GM19099 (cell line): ENCODE data around the gene CCAR1.

Experiments used
- POLR2A ChIP-seq: IDR thresholded peaks from 3 replicates; pipeline ENCODE4 v1.6.1; 2011; ENCODE audit warnings: low read depth; ENCODE audit not compliant: insufficient read length; ENCODE audit errors: extremely low read depth

The CCAR1 gene

GRCh38 chr10:68826764-68827591 is 105.9 kb downstream of the CCAR1 start, which contains the start of gene STOX1:
STOX1 (plus strand) TSS chr10:68827531; CDS start chr10:68827624, 93 bp downstream.
- no peak for TF ChIP-seq POLR2A

GRCh38 chr10:68828833-68829232 is 107.8 kb downstream of the CCAR1 start:
- TF ChIP-seq POLR2A: no peak

- TF ChIP-seq POLR2A: no peak
Measured at GRCh38 chr10:68829521-68829920, 108.5 kb downstream of the CCAR1 start.

DNA sequence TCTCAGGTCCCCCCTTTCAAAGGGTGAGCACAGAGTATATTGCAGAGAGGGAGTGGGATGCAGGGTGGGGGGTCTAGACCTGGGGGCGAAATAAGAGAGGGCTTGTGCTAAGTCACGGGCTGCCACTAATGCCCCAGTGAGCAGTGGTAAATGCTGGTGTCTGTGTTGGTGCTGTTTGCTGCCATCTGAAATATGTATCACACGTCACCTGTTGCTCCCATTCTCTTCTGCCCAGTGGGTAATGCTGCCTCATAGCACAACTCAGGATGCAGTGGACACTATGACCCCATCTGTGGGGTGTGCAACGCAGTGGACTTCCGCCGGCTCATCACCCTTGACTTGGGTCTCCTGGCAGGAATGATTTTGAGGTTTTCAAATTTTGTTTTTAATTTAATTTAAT is 108.9 kb downstream of the CCAR1 start:
- no peak for TF ChIP-seq POLR2A

DNA sequence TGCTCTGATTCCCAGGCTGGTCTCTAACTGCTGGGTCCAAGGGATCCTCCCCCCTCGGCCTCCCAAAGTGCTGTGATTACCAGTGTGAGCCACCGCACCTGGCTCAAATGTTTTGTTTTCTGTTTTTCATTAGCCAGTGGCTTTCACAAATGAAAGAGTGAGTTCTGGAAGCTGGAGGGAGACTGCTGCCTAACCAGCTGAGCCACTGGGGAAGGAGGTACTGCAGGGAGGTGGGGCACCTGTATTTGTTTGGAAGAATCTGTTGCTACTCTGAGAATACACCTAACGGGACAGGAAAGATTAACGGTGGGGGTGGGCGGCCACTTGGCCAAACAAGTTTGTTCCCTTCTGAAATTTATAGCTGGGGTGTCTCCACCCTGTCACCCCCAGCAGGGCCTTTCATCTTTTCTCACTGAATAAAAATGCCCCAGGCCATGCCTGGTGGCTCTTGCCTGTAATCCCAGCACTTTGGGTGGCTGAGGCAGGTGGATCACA is 111.0 kb downstream of the CCAR1 start:
- no peak for TF ChIP-seq POLR2A

GRCh38 chr10:68832601-68833000 is 111.6 kb downstream of the CCAR1 start:
- TF ChIP-seq POLR2A: no peak

DNA sequence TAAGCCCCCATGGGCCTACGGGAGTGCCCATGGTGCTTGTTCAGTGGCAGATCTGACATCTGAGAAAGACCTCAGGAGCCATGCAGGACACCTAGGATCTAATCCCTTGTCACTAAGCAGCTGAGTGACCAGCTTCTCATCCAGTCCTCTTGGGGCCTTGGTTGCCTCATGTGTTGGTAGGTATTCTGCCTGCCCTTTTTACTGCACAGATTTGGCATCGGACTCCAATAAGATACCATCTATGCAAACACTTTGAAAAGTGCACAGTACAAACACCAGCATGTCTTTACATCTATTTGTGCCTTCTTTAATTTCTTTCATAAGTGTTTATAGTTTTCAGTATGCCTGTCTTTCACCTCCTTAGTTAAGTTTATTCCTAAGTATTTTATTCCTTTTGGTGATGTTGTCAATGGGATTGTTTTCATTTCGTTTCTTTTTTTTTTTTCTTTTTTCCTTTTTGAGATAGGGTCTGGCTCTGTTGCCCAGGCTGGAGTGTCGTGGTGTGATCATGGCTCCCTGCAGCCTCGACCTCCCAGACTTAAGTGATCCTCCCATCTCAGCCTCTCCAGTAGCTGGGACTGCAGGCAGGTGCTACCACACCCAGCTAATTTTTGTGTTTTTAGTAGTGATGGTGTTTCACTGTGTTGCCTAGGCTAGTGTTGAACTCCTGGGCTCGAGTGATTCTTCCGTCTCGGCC is 116.7 kb downstream of the CCAR1 start:
- no peak for TF ChIP-seq POLR2A
